ENCODE results near the gene RXRA. TPM values are rescaled to one million over a fixed set of nuclear protein-coding genes. Genes with fewer than 3 reads are reported as not detected.

Gene RXRA
- total RNA-seq: 1 to 10 TPM; 9.9 to 10.0 TPM
- 2.1 TPM for polyA plus RNA-seq

DNA sequence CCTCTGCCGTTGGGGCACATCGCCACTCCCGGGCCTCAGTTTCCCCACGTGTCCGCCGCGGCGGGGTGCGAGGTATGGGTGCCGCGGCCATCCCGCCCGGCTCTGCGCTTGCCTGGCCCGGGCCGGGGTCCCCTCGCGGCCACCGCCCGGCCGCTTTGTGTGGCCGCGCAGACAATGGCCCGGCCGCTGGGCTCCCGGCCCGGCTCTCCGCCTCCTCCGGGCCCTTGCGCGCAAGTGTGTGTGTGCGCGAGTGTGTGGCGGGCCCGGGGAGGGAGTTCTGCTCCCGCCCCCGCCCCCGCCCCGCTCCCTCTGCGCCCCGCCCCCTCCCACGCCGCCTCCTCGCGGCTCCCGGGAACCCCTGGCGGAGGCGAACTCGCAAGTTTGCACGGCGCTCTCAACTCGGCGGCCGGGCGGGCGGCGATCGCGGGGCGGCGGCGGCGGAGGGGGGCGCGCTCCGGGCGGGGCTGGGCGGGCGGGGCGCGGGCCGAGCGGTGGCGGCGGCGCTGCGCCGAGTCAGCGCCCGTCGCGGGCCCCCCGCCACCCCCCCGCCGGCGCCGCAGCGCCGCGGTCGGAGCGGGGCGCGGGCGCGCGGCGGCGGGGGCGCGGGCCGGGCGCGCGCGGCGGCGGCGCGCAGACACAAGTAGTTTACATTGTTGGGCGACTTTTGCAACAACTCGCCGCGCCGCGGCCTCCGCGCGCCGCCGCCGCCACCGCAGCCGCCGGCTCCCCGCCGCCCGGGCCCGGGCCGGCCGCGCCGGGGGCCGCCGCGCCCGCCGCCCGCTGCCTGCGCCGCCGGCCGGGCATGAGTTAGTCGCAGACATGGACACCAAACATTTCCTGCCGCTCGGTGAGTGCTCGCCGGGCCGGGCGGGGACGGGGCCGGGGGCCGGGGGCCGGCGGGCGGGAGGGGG lies at the start of gene RXRA:
Gene RXRA (plus strand): TSS at position 643 of the 911 bp plus-strand sequence. CDS start 177 bp downstream, at position 820.
- Histone ChIP-seq H3K36me3 (ENCODE audit: insufficient read depth, low read length) (no peaks in the 10 kb centered on the region), H3K9me3 (ENCODE audit: low read length) (no peaks in the 10 kb centered on the region), H3K27me3 (ENCODE audit: insufficient read depth, low read length, poor library complexity, severe bottlenecking) (no peaks in the 10 kb centered on the region), H3K4me1 (ENCODE audit: insufficient read depth, low read length) (peaks cover 19% of the 10 kb centered on the region), H3K27ac (ENCODE audit: low read depth, low read length) (peak within 1 kb of the TSS; percentile 59), H3K4me3 (ENCODE audit: low read length) (peak within 1 kb of the TSS; percentile 86)
- POLR2A ChIA-PET: interaction anchor here (0.9 kb wide), 1 partner anchor 190 kb away, joined by 4 read pairs; the partner anchor contains the start of gene WDR5
- Mint-ChIP-seq H3K27me3 (peaks cover 0 to 4% of the 10 kb centered on the region in 2 donors), H3K36me3 (no peaks in the 10 kb centered on the region), H3K4me3 (peak within 1 kb of the TSS; percentile 65 to 87 (median 75)), H3K9me3 (no peaks in the 10 kb centered on the region), H3K27ac (peak within 1 kb of the TSS in 3 of 8 donors; percentile 38 to 93 (median 50)), H3K4me1 (peaks cover 9 to 28% (median 15%) of the 10 kb centered on the region in 3 donors)
- CTCF ChIA-PET: no interaction called here
- DNase-seq: peak; percentile 60 to 77 (median 64)

- no peaks in the 10 kb centered on the region for H3K9me3 Mint-ChIP-seq
- no peaks in the 10 kb centered on the region for H3K9me3 ChIP-seq (ENCODE audit: low read length)
- ChIA-PET CTCF (no interaction called here), POLR2A (no interaction called here)
- no peak overlapping the region for H3K27ac Mint-ChIP-seq
- H3K36me3 Mint-ChIP-seq: no peaks in the 10 kb centered on the region
- H3K4me1 ChIP-seq (ENCODE audit: insufficient read depth, low read length): no peaks in the 10 kb centered on the region
- H3K4me3 Mint-ChIP-seq: no peak overlapping the region
- H3K27me3 ChIP-seq (ENCODE audit: insufficient read depth, low read length, poor library complexity, severe bottlenecking): peaks cover 4% of the 10 kb centered on the region
- no peaks in the 10 kb centered on the region for H3K4me1 Mint-ChIP-seq
- H3K27me3 Mint-ChIP-seq: peaks cover 11 to 12% of the 10 kb centered on the region in 2 donors
- H3K36me3 ChIP-seq (ENCODE audit: insufficient read depth, low read length): no peaks in the 10 kb centered on the region
- DNase-seq: no peak
- no peak overlapping the region for H3K27ac ChIP-seq (ENCODE audit: low read depth, low read length)
- no peak overlapping the region for H3K4me3 ChIP-seq (ENCODE audit: low read length)
Observed at GRCh38 chr9:134278286-134278685, 48.0 kb upstream of the RXRA start.

DNA sequence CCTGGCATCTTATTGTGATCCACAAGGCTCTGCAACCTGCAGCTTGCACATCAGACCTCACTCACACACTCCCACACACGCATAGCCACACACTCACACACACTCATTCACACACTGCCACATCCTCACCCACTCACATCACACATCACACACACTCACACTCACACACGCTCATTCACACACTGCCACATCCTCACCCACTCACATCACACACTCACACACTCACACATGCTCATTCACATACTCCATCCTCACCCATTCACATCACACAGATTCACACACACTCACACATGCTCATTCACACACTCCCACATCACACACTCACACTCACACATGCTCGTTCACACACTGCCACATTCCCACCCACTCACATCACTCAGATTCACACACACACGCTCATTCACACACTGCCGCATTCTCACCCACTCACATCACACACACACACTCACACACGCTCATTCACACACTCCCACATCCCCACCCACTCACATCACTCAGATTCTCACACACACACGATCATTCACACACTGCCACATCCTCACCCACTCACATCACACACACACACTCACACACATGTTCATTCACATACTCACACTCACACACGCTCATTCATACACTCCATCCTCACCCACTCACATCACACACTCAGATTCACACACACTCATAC lies 47.1 kb upstream of the RXRA start:
- Histone ChIP-seq H3K4me3 (ENCODE audit: low read length) (no peak overlapping the region), H3K4me1 (ENCODE audit: insufficient read depth, low read length) (no peaks in the 10 kb centered on the region), H3K9me3 (ENCODE audit: low read length) (no peaks in the 10 kb centered on the region), H3K36me3 (ENCODE audit: insufficient read depth, low read length) (no peaks in the 10 kb centered on the region), H3K27ac (ENCODE audit: low read depth, low read length) (no peak overlapping the region), H3K27me3 (ENCODE audit: insufficient read depth, low read length, poor library complexity, severe bottlenecking) (peaks cover 4% of the 10 kb centered on the region)
- Mint-ChIP-seq H3K27me3 (peaks cover 11 to 12% of the 10 kb centered on the region in 2 donors), H3K27ac (no peak overlapping the region), H3K4me1 (no peaks in the 10 kb centered on the region), H3K36me3 (no peaks in the 10 kb centered on the region), H3K4me3 (no peak overlapping the region), H3K9me3 (no peaks in the 10 kb centered on the region)
- CTCF ChIA-PET: no interaction called here
- POLR2A ChIA-PET: no interaction called here
- DNase-seq: no peak

- Histone ChIP-seq H3K27me3 (ENCODE audit: insufficient read depth, low read length, poor library complexity, severe bottlenecking) (no peaks in the 10 kb centered on the region), H3K9me3 (ENCODE audit: low read length) (no peaks in the 10 kb centered on the region), H3K4me3 (ENCODE audit: low read length) (no peak overlapping the region), H3K36me3 (ENCODE audit: insufficient read depth, low read length) (no peaks in the 10 kb centered on the region), H3K27ac (ENCODE audit: low read depth, low read length) (no peak overlapping the region), H3K4me1 (ENCODE audit: insufficient read depth, low read length) (no peaks in the 10 kb centered on the region)
- Mint-ChIP-seq H3K36me3 (no peaks in the 10 kb centered on the region), H3K4me1 (no peaks in the 10 kb centered on the region), H3K4me3 (no peak overlapping the region), H3K27ac (no peak overlapping the region), H3K27me3 (peaks cover 6 to 16% of the 10 kb centered on the region in 2 donors), H3K9me3 (no peaks in the 10 kb centered on the region)
- DNase-seq: no peak
- ChIA-PET CTCF (no interaction called here), POLR2A (no interaction called here)
Observed at GRCh38 chr9:134282138-134282650, 44.1 kb upstream of the RXRA start.

DNA sequence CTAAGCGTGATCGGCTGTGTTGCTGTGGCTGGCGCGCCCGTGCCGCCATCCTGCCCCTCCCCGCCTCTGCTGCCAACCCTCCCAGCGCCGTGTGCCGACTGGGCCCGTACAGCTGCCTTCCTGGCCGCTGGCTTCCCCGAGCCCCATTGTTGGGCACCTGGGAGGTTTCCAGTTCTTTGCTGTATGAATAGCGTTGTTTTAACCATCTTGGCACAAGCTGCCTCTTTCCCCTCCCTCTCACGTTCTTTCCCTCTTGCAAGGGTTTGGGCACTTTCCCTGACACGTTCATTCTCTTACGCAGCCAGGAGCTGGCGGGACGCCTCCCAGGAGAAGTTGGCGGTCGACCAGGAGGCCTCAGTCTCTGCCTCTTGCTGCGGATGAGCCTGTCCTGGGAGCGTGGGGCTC lies 43.1 kb upstream of the RXRA start:
- ChIA-PET POLR2A (no interaction called here), CTCF (interaction anchor here (1.0 kb wide), 1 partner anchor 16 kb away, joined by 3 read pairs; no protein-coding TSS in a partner anchor)
- Histone ChIP-seq H3K4me3 (ENCODE audit: low read length) (no peak overlapping the region), H3K9me3 (ENCODE audit: low read length) (no peaks in the 10 kb centered on the region), H3K27ac (ENCODE audit: low read depth, low read length) (no peak overlapping the region), H3K4me1 (ENCODE audit: insufficient read depth, low read length) (no peaks in the 10 kb centered on the region), H3K27me3 (ENCODE audit: insufficient read depth, low read length, poor library complexity, severe bottlenecking) (no peaks in the 10 kb centered on the region), H3K36me3 (ENCODE audit: insufficient read depth, low read length) (no peaks in the 10 kb centered on the region)
- Mint-ChIP-seq H3K4me3 (no peak overlapping the region), H3K27me3 (peaks cover 3 to 16% of the 10 kb centered on the region in 2 donors), H3K36me3 (no peaks in the 10 kb centered on the region), H3K27ac (no peak overlapping the region), H3K4me1 (no peaks in the 10 kb centered on the region), H3K9me3 (no peaks in the 10 kb centered on the region)
- no peak for DNase-seq

- no peaks in the 10 kb centered on the region for H3K4me1 ChIP-seq (ENCODE audit: insufficient read depth, low read length)
- H3K4me3 Mint-ChIP-seq: no peak overlapping the region
- H3K27ac Mint-ChIP-seq: no peak overlapping the region
- POLR2A ChIA-PET: no interaction called here
- H3K36me3 ChIP-seq (ENCODE audit: insufficient read depth, low read length): no peaks in the 10 kb centered on the region
- H3K9me3 ChIP-seq (ENCODE audit: low read length): no peaks in the 10 kb centered on the region
- no peaks in the 10 kb centered on the region for H3K36me3 Mint-ChIP-seq
- no peaks in the 10 kb centered on the region for H3K4me1 Mint-ChIP-seq
- CTCF ChIA-PET: interaction anchor here (1.0 kb wide), 1 partner anchor 16 kb away, joined by 3 read pairs; no protein-coding TSS in a partner anchor
- no peaks in the 10 kb centered on the region for H3K27me3 ChIP-seq (ENCODE audit: insufficient read depth, low read length, poor library complexity, severe bottlenecking)
- no peak for DNase-seq
- H3K27me3 Mint-ChIP-seq: peaks cover 3 to 16% of the 10 kb centered on the region in 2 donors
- H3K4me3 ChIP-seq (ENCODE audit: low read length): no peak overlapping the region
- no peak overlapping the region for H3K27ac ChIP-seq (ENCODE audit: low read depth, low read length)
- H3K9me3 Mint-ChIP-seq: no peaks in the 10 kb centered on the region
Observed at GRCh38 chr9:134283692-134284265, 42.5 kb upstream of the RXRA start.

DNA sequence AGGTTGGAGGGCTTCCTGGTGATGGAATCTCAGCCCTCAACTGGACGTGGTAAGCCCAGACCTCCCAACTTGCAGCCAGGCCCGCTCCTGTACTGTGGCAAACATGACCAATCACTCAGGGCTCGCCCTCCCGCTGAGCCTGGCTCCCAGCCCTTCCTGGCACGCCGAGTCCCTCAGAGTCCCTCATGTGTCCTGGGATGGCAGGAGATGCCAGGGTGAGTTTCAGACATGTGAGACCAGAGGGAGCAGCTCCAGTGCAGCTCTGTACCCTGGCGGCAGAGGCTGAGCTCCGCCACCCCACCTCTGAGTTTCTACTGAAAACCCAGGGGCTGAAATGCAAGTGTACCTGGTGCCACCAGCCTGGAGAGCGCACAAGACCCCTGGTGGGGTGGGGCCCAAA lies 42.0 kb upstream of the RXRA start:
- Histone ChIP-seq H3K27ac (ENCODE audit: low read depth, low read length) (no peak overlapping the region), H3K4me1 (ENCODE audit: insufficient read depth, low read length) (no peaks in the 10 kb centered on the region), H3K4me3 (ENCODE audit: low read length) (no peak overlapping the region), H3K9me3 (ENCODE audit: low read length) (no peaks in the 10 kb centered on the region), H3K27me3 (ENCODE audit: insufficient read depth, low read length, poor library complexity, severe bottlenecking) (no peaks in the 10 kb centered on the region), H3K36me3 (ENCODE audit: insufficient read depth, low read length) (no peaks in the 10 kb centered on the region)
- CTCF ChIA-PET: no interaction called here
- Mint-ChIP-seq H3K36me3 (no peaks in the 10 kb centered on the region), H3K4me1 (no peaks in the 10 kb centered on the region), H3K9me3 (no peaks in the 10 kb centered on the region), H3K27ac (no peak overlapping the region), H3K4me3 (no peak overlapping the region), H3K27me3 (peaks cover 3 to 16% of the 10 kb centered on the region in 2 donors)
- DNase-seq: no peak
- POLR2A ChIA-PET: no interaction called here

- no peaks in the 10 kb centered on the region for H3K36me3 Mint-ChIP-seq
Observed at GRCh38 chr9:134284741-134285140, 41.5 kb upstream of the RXRA start.

More at GRCh38 chr9:134284741-134285140, 41.5 kb upstream of the RXRA start:
- Histone ChIP-seq H3K27me3 (ENCODE audit: insufficient read depth, low read length, poor library complexity, severe bottlenecking) (no peaks in the 10 kb centered on the region), H3K9me3 (ENCODE audit: low read length) (no peaks in the 10 kb centered on the region), H3K36me3 (ENCODE audit: insufficient read depth, low read length) (no peaks in the 10 kb centered on the region), H3K27ac (ENCODE audit: low read depth, low read length) (no peak overlapping the region), H3K4me1 (ENCODE audit: insufficient read depth, low read length) (no peaks in the 10 kb centered on the region), H3K4me3 (ENCODE audit: low read length) (no peak overlapping the region)
- POLR2A ChIA-PET: no interaction called here
- CTCF ChIA-PET: interaction anchor here (1.3 kb wide), 1 partner anchor 10 kb away, joined by 3 read pairs; no protein-coding TSS in a partner anchor
- no peak for DNase-seq
- Mint-ChIP-seq H3K4me3 (no peak overlapping the region), H3K4me1 (no peaks in the 10 kb centered on the region), H3K27ac (no peak overlapping the region), H3K27me3 (peaks cover 6 to 16% of the 10 kb centered on the region in 2 donors), H3K9me3 (no peaks in the 10 kb centered on the region)

All from CD8-positive, alpha-beta memory T cell (primary cell).